OCI-LY1 (cell line): ENCODE measurements around the gene ABCA13.

Source experiments
- CTCF ChIP-seq: fragments of 200-600 bp; sonication (generic), shearing (Covaris generic); IDR thresholded peaks from 2 replicates; pipeline ENCODE4 v1.5.1; 2017; ENCODE audit warnings: mild to moderate bottlenecking, antibody characterized with exemption, low read length, moderate library complexity, mixed read lengths
- EZH2 ChIP-seq: fragments of 200-600 bp; sonication (generic), shearing (Covaris generic); IDR thresholded peaks from 2 replicates; pipeline ENCODE4 v1.8.0; 2017; ENCODE audit warnings: borderline replicate concordance, mixed run types, mild to moderate bottlenecking, antibody characterized with exemption, low read length, moderate library complexity, mixed read lengths

- TF ChIP-seq CTCF, result no peak
- no peak for TF ChIP-seq EZH2
These were observed 5.2 kb downstream of the ABCA13 start for GRCh38 chr7:48176356-48176893.
